Measurements from ENCODE around the gene CSF1. TPM values are rescaled to one million over a fixed set of nuclear protein-coding genes. Genes with fewer than 3 reads are reported as not detected.
A peak's percentile ranks its signal among the peaks of the same experiment; 100 is the strongest.
"Not testable (repeated sequence)": the region's sequence is repeated elsewhere in the genome, so short reads cannot be mapped to it uniquely, and the experiment has no call there.

The CSF1 gene
- total RNA-seq, 1 donor from 2014 or later, result 269 TPM

GRCh38 chr1:109877776-109878175, 32.9 kb upstream of the CSF1 start:
- Mint-ChIP-seq H3K27ac (no peak overlapping the region), H3K36me3 (ENCODE audit: low read depth) (no peaks in the 10 kb centered on the region), H3K9me3 (no peaks in the 10 kb centered on the region), H3K4me3 (no peak overlapping the region), H3K27me3 (ENCODE audit: insufficient read depth) (peaks cover 10% of the 10 kb centered on the region), H3K4me1 (ENCODE audit: low read depth) (peaks cover 9% of the 10 kb centered on the region)
- intact Hi-C loops (cut with micrococcal nuclease), result no loop called here
- DNase-seq (ENCODE audit: low spot score), result no peak

DNA sequence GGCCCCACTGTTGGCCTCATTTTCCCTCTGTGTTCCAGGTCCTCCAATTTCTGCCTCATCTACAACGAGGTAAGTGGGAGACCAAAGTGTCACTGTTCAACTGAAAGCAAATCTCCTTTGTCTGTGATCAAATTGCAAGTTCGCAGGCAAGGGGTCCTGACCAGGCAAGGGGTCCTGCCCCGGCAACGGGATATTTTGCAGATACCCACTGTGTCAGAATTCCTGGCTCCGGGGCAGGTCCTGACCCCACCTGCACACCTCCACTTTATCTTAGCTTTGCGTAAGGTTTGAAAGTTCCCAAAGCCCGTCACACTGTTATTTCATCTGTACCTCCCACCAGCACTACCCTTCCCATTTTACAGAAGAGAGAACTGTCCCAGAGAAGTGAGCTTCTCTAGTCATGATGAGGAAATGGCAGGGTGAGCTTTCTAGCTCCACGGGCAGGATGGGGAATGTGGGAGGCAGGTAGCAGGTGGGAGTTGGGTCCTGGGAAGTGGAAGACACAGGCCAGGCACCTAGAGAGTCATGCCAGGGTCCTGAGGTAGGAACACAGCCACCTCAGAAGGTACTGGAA, 32.0 kb upstream of the CSF1 start:
- Mint-ChIP-seq H3K27ac (no peak overlapping the region), H3K36me3 (ENCODE audit: low read depth) (no peaks in the 10 kb centered on the region), H3K4me3 (no peak overlapping the region), H3K27me3 (ENCODE audit: insufficient read depth) (peaks cover 10% of the 10 kb centered on the region), H3K4me1 (ENCODE audit: low read depth) (peaks cover 9% of the 10 kb centered on the region), H3K9me3 (no peaks in the 10 kb centered on the region)
- intact Hi-C loops (cut with micrococcal nuclease), result no loop called here
- no peak for DNase-seq (ENCODE audit: low spot score)

- H3K4me1 Mint-ChIP-seq (ENCODE audit: low read depth), result peaks cover 14% of the 10 kb centered on the region
- H3K9me3 Mint-ChIP-seq; DNase-seq (ENCODE audit: low spot score); H3K36me3 Mint-ChIP-seq (ENCODE audit: low read depth); H3K27me3 Mint-ChIP-seq (ENCODE audit: insufficient read depth); intact Hi-C loops (cut with micrococcal nuclease); H3K4me3 Mint-ChIP-seq; H3K27ac Mint-ChIP-seq: not testable (repeated sequence)
Measured at GRCh38 chr1:109879371-109879770, 31.3 kb upstream of the CSF1 start.

- H3K27me3 Mint-ChIP-seq (ENCODE audit: insufficient read depth), result peaks cover 1% of the 10 kb centered on the region
- no peak overlapping the region for H3K4me3 Mint-ChIP-seq
- H3K9me3 Mint-ChIP-seq, result no peaks in the 10 kb centered on the region
- H3K4me1 Mint-ChIP-seq (ENCODE audit: low read depth), result peaks cover 21% of the 10 kb centered on the region
- no peak overlapping the region for H3K27ac Mint-ChIP-seq
- no peaks in the 10 kb centered on the region for H3K36me3 Mint-ChIP-seq (ENCODE audit: low read depth)
- intact Hi-C loops (cut with micrococcal nuclease), result no loop called here
- DNase-seq (ENCODE audit: low spot score), result no peak
Measured at GRCh38 chr1:109879881-109880525, 30.6 kb upstream of the CSF1 start.

- Mint-ChIP-seq H3K36me3 (ENCODE audit: low read depth) (no peaks in the 10 kb centered on the region), H3K4me3 (no peak overlapping the region), H3K27ac (no peak overlapping the region), H3K9me3 (no peaks in the 10 kb centered on the region), H3K4me1 (ENCODE audit: low read depth) (peaks cover 28% of the 10 kb centered on the region), H3K27me3 (ENCODE audit: insufficient read depth) (no peaks in the 10 kb centered on the region)
- intact Hi-C loops (cut with micrococcal nuclease), result no loop called here
- DNase-seq (ENCODE audit: low spot score), result no peak
Measured at GRCh38 chr1:109880971-109881894, 29.4 kb upstream of the CSF1 start.

DNA sequence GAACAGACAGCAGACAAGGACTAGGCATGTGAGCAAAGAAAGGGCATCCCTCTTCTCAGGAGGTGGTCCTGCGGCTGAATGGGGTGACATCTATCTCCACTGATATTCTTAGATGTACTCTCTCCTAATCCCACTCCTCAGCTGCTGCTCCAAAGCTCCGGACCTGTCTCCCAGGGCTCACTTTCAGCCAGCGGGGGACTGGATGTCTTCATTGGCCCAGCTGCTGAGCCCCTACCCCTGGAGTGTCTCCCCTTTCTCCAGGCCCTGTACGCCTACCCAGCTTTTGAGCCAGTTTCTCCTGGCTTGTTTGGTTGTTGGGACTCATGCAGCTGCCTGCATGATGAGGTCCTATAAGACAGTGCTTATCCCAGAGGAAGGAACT, 28.8 kb upstream of the CSF1 start:
- DNase-seq (ENCODE audit: low spot score), result no peak
- intact Hi-C loops (cut with micrococcal nuclease), result no loop called here
- no peak overlapping the region for H3K27ac Mint-ChIP-seq
- H3K4me1 Mint-ChIP-seq (ENCODE audit: low read depth), result peaks cover 28% of the 10 kb centered on the region
- no peaks in the 10 kb centered on the region for H3K9me3 Mint-ChIP-seq
- H3K36me3 Mint-ChIP-seq (ENCODE audit: low read depth), result no peaks in the 10 kb centered on the region
- H3K4me3 Mint-ChIP-seq, result no peak overlapping the region
- H3K27me3 Mint-ChIP-seq (ENCODE audit: insufficient read depth), result no peaks in the 10 kb centered on the region

GRCh38 chr1:109882288-109883245, 28.1 kb upstream of the CSF1 start:
- Mint-ChIP-seq H3K4me3 (no peak overlapping the region), H3K36me3 (ENCODE audit: low read depth) (no peaks in the 10 kb centered on the region), H3K27ac (no peak overlapping the region), H3K4me1 (ENCODE audit: low read depth) (peaks cover 28% of the 10 kb centered on the region), H3K27me3 (ENCODE audit: insufficient read depth) (no peaks in the 10 kb centered on the region), H3K9me3 (peaks cover under 1% of the 10 kb centered on the region)
- DNase-seq (ENCODE audit: low spot score), result no peak
- intact Hi-C loops (cut with micrococcal nuclease), result no loop called here

DNA sequence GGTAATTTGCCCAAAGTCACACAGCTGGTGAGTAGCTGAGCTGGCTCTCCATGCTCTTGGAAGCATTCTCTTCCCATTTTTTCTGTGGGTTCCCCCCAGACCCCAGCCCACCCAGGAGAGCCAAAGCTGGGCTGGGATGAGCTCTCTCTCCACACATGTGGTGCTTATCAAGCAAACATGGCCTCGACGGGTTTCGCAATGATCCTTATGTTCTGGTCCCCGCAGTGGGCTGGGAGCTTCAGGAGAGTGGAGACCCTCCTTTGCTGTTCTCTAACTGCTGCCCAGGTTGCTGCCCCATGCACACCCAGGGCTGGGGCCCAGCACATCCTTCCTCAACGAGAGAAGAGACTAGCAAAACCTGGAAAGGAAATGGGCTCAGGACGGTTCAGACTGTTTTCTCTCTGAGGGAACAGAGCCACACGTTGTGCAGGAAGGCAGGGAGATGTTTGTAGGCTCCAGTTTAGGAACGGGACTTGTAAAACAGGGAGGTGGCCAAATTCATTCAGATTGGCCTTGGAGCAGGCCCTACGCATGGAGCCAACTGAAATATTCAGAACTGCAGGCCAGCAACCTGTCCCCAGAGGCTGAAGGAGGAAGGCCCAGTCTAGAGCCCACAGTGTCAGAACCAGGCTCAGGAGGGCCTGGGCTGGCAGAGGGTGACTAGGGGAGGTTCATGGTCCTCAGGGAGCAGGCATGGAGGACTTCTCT, 27.2 kb upstream of the CSF1 start:
- Mint-ChIP-seq H3K4me1 (ENCODE audit: low read depth) (peaks cover 28% of the 10 kb centered on the region), H3K36me3 (ENCODE audit: low read depth) (no peaks in the 10 kb centered on the region), H3K27me3 (ENCODE audit: insufficient read depth) (no peaks in the 10 kb centered on the region), H3K9me3 (peaks cover 3% of the 10 kb centered on the region), H3K4me3 (no peak overlapping the region), H3K27ac (no peak overlapping the region)
- intact Hi-C loops (cut with micrococcal nuclease), result no loop called here
- no peak for DNase-seq (ENCODE audit: low spot score)

GRCh38 chr1:109884242-109884891, 26.3 kb upstream of the CSF1 start:
- peaks cover 3% of the 10 kb centered on the region for H3K9me3 Mint-ChIP-seq
- peak overlapping the region; percentile 25 for H3K27ac Mint-ChIP-seq
- no peaks in the 10 kb centered on the region for H3K27me3 Mint-ChIP-seq (ENCODE audit: insufficient read depth)
- H3K4me3 Mint-ChIP-seq, result peak overlapping the region; percentile 36
- intact Hi-C loops (cut with micrococcal nuclease), result no loop called here
- H3K36me3 Mint-ChIP-seq (ENCODE audit: low read depth), result no peaks in the 10 kb centered on the region
- DNase-seq (ENCODE audit: low spot score), result no peak
- H3K4me1 Mint-ChIP-seq (ENCODE audit: low read depth), result peaks cover 37% of the 10 kb centered on the region

- no peak for DNase-seq (ENCODE audit: low spot score)
- H3K4me3 Mint-ChIP-seq, result no peak overlapping the region
- H3K9me3 Mint-ChIP-seq, result peaks cover 3% of the 10 kb centered on the region
- H3K27me3 Mint-ChIP-seq (ENCODE audit: insufficient read depth), result no peaks in the 10 kb centered on the region
- H3K36me3 Mint-ChIP-seq (ENCODE audit: low read depth), result no peaks in the 10 kb centered on the region
- H3K4me1 Mint-ChIP-seq (ENCODE audit: low read depth), result peaks cover 37% of the 10 kb centered on the region
- intact Hi-C loops (cut with micrococcal nuclease), result no loop called here
- H3K27ac Mint-ChIP-seq, result peak overlapping the region; percentile 41
Measured at GRCh38 chr1:109885589-109885988, 25.1 kb upstream of the CSF1 start.

GRCh38 chr1:109886827-109887226, 23.8 kb upstream of the CSF1 start:
- H3K27me3 Mint-ChIP-seq (ENCODE audit: insufficient read depth), result no peaks in the 10 kb centered on the region

More at GRCh38 chr1:109886827-109887226, 23.8 kb upstream of the CSF1 start:
- DNase-seq (ENCODE audit: low spot score), result no peak
- H3K36me3 Mint-ChIP-seq (ENCODE audit: low read depth), result no peaks in the 10 kb centered on the region
- H3K4me1 Mint-ChIP-seq (ENCODE audit: low read depth), result peaks cover 37% of the 10 kb centered on the region
- no peak overlapping the region for H3K27ac Mint-ChIP-seq
- intact Hi-C loops (cut with micrococcal nuclease), result no loop called here
- no peak overlapping the region for H3K4me3 Mint-ChIP-seq
- peaks cover 3% of the 10 kb centered on the region for H3K9me3 Mint-ChIP-seq
